H1 (cell line): Measurements from ENCODE around the gene SLC15A4.

Experiments
- EZH2 ChIP-seq: fragments of 200-600 bp; sonication (generic); IDR thresholded peaks from 2 replicates; pipeline ENCODE4 v1.7.1; 2012; ENCODE audit warnings: low read depth, mild to moderate bottlenecking, moderate library complexity, low read length, inconsistent platforms; ENCODE audit not compliant: severe bottlenecking
- MAX ChIP-seq: IDR thresholded peaks from 2 replicates; pipeline ENCODE4 v1.6.1; 2012; ENCODE audit warnings: inconsistent platforms

DNA sequence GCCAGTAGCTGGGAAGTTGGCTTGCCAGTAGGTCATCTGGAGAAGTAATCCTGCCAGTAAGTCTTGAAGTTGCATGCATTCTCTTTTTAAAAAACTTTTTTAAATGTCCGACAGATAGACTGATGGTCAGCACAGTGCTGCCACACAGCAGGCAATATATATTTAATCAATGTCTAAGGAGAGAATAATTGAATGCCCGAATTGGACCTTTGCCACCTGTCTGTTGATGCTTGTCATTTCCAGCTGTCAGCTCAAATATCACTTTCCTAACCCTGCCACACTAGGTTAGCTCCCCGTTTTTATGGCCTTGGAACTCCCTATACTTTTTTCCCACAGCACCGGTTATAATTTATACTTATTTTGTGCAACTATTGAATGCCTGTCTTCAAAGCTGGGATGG lies 2.1 kb upstream of the SLC15A4 start:
- no peak for TF ChIP-seq MAX
- TF ChIP-seq EZH2, result no peak
